GM19324 (cell line): Measurements from ENCODE around the gene GTF3C1.
A peak's percentile ranks its signal among the peaks of the same experiment; 100 is the strongest.
"Not testable (repeated sequence)": the region's sequence is repeated elsewhere in the genome, so short reads cannot be mapped to it uniquely, and the experiment has no call there.

Experiments
- ATAC-seq: cut with Tn5 transposase; IDR thresholded peaks from one replicate; pipeline ENCODE4 v1.9.1; 2021; ENCODE audit warnings: mild to moderate bottlenecking, moderate library complexity; ENCODE audit not compliant: unreplicated experiment, low FRiP score

Gene GTF3C1

DNA sequence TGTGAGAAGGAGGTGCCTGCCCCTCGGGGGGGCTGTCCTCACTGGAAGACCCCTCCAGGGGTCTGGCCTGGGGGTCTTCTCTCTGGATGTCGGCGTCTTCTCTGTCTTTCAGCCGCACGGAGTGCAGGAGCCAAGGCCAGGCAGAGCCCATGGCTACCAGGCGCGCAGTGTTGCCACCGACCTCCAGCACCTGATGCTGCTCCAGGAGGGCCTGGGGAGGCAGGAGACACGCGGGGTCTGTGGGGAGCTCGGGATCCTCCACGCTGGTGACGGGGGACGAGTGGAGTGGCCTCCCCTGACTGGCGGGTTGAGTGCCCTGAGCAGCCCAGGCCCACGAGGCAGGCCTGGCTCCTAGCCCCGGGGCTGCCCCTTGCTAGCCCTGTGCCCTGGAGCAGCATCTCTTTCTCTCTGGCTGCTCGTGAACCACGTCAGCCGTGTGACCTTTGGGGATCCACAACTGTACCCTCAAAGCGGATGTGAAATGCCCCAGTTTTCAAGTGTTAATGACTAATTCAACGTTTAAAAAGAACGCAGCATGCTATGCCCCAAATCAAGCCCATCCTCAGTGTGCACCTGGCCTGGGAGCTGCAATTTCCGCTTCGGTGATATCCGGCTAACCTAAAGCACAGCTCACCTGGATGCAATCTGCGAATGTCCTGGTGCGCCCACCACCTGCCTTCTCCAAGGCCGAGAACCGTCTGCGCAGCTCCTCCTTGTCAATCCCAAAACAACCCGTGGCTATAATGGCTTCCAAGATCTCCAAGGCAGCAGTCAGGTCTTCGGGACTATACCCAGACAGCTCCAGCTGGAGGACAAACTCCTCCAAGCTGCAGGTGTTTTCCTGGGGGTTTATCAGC is 84.9 kb downstream of the GTF3C1 start:
- ATAC-seq: no peak

GRCh38 chr16:27463741-27464591 is 85.7 kb downstream of the GTF3C1 start:
- no peak for ATAC-seq

DNA sequence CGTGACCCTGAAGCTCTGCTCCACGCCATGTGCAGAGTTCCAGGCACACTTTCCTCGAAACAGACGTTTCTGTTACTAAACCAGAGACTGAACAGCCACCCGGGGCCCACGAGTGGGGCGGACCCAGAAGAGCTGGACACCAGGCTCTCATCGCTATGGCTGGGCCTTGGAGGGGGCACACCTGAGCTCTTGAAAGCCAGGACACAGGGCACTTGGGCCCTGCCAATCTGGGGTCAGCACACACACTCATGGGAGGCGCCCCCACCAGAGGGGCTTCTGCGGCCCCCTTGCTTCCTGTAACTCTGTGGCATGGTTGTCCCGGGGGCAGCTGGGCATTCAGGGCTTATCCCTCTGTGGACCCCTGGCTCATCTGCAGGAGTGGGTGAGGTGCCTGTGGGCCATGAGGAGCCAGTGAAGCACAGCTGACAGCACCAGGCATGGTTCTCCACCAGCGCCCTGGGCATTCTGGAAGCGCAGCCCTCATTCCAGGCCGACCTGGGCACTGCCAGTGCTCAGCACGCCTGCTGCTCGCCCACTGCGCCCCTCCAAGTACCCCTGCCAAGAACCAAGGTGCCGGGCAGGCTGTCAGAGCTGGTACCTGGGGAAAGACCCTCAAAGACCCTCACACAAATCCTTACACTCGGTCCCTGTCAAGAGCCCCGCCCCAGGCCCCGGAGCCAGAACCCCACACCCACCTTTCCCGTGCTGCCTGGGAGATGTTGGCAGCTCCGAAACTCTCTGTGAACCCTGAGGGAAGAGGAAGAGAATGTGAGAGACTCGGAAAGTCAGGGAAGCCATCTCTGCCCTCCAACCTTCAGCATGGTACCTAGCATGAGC is 86.6 kb downstream of the GTF3C1 start:
- no peak for ATAC-seq

DNA sequence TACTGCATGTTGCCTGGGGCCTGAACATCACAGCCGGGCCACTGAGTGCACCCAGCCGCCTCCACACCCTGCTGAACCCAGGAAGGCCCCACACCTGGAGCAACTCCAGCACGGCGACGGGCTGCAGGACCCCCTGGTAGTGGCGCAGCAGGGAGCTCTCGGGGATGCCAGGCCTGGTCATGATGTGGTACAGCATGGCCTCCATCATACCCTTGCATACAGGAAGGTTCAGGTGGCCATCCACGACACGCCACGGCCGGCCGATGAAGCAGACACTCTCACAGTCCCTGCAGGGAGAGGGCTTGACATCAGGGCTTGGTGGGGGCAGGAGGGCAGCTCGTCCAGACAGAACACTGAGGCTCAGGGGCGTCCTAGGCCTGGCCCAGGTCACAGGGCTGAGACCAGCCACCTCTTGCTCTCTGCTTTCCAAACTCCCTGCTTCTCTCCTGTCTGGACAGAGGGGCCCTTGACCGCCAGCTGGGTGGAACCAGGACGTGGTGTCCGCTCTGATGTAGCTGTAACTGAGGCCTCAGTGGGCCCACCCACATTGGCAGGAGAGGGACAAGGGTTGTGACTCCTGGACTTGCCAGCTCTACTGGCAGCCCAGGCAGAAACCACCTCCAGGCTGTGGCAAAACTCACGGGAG is 87.4 kb downstream of the GTF3C1 start:
- ATAC-seq: no peak

DNA sequence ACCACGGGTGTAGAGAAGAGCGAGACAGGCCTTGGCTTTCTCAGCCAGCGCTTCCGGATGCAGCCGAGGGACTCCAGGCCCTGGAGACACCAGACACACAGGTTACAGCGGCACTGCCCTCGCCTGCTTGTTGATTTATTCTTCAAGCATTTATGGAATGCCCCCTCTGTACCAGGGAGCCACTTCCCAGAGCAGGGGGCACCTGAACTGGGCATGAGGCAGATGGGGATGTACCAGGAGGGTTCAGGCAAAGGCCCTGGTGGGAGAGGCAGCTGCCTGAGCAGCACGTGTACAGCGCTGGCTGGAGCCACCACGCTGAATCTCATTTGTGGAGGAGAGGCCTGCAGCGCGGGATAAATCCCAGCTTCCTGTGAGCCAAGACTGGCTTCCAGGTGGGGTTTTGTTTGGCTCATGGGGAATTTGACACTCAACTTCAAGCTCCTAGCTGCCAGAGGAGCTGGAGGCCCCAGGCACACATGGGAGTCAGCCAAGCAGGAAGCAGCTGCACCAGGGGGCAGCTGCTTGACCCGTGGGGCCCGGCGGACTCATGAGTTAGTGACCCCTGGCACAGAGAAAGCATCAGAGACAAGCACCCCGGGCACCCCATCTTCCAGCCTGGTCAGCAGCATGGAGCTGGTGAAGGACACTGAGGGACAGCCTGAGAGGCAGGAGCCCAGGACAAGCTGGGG is 88.1 kb downstream of the GTF3C1 start:
- ATAC-seq: no peak

GRCh38 chr16:27460663-27461482 is 88.8 kb downstream of the GTF3C1 start:
- no peak for ATAC-seq

DNA sequence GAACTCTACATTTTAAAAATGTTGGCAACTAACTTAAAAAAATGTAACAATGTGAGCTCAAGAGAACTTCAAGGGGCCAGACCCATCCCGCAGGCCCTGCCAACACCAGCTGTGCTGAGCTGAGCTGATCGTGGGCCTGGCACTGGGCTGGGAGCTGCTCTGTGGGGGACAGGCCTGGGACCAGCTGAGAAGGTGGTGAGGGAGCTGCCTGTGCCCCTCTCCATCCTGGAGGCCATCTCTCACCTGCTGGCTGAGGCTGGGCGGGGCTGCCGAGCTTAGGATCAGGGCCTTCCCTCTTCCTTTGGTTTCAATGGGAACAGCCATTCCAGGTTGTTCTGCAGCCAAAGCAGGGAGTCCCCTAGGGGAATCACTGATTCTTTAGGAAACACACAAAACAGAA is 89.5 kb downstream of the GTF3C1 start:
- no peak for ATAC-seq

DNA sequence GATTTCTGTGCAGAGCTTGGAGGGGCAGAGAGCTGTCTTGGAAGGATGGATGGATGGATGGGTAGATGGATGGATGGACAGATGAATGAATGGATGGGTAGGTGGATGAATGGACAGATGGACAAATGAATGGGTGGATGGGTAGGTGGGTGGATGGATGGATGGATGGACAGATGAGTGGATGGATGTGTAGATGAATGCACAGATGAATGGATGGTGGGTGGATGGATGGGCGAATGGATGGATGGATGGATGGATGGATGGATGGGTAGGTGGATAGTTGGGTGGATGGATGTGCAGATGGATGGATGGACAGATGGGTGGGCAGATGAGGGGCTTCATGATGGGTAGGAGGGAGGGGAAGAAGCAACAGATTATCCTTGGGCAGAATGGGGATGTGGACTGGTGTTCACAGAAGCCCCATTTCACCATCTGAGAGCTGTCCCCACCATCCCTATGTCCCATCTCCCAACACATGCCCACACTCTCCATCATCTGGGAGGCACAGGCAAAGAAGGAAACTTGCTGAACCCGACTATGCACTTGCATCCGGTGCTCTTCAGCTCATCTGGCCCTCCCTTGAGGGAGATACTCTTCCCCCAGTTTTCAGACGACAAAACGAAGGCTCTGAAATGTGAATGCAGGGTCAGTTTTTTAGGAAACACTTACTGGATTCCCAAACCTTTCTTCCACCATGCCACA is 90.6 kb downstream of the GTF3C1 start:
- ATAC-seq: no peak

DNA sequence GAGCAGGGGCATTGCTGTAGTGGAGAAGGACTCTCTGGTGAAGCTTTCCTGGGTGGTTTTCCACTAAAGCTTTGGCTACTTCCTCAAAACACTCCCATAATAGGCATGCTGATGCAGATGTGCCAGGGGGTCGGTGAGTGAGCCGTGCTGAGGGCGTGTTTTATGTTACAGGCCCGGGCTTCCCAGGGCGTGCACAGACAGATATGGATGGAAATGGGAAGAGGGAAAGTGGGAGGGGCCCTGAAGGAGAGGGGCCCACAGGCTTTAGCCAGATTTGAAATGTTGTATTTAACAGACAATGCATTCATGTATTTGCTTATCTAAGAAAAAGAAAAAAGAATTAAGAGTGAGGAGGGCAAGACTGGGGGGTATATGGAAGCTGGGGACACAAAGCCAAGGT is 91.5 kb downstream of the GTF3C1 start:
- ATAC-seq: no peak

GRCh38 chr16:27457605-27457900 is 92.2 kb downstream of the GTF3C1 start:
- not testable (repeated sequence) for ATAC-seq

GRCh38 chr16:27455700-27456099 is 94.0 kb downstream of the GTF3C1 start:
- no peak for ATAC-seq

DNA sequence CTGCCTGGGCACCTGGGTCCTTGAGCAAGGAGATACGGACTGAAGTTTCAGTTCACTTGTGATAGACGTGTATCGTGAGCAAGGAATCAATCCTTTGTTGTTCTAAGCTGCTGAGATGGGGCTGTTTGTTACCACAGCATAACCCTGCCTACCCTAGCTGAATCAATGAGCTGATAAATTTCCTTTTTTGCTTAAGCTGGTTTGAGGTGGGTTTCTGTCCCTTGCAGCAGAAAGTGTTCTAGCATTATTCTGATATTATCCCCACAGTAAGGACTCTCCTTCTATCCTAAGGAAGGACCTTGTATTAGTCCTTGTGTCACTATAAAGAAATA is 96.3 kb downstream of the GTF3C1 start:
- ATAC-seq: no peak

- no peak for ATAC-seq
These were observed 96.9 kb downstream of the GTF3C1 start for GRCh38 chr16:27452569-27453493.

GRCh38 chr16:27450196-27450549 is 99.5 kb downstream of the GTF3C1 start:
- ATAC-seq: peak; percentile 3

GRCh38 chr16:27449434-27450195 is 100.1 kb downstream of the GTF3C1 start:
- peak; percentile 43 for ATAC-seq

- no peak for ATAC-seq
These were observed 100.9 kb downstream of the GTF3C1 start for GRCh38 chr16:27448532-27449433.
